ENCODE measurements around the gene AVP.

DNA sequence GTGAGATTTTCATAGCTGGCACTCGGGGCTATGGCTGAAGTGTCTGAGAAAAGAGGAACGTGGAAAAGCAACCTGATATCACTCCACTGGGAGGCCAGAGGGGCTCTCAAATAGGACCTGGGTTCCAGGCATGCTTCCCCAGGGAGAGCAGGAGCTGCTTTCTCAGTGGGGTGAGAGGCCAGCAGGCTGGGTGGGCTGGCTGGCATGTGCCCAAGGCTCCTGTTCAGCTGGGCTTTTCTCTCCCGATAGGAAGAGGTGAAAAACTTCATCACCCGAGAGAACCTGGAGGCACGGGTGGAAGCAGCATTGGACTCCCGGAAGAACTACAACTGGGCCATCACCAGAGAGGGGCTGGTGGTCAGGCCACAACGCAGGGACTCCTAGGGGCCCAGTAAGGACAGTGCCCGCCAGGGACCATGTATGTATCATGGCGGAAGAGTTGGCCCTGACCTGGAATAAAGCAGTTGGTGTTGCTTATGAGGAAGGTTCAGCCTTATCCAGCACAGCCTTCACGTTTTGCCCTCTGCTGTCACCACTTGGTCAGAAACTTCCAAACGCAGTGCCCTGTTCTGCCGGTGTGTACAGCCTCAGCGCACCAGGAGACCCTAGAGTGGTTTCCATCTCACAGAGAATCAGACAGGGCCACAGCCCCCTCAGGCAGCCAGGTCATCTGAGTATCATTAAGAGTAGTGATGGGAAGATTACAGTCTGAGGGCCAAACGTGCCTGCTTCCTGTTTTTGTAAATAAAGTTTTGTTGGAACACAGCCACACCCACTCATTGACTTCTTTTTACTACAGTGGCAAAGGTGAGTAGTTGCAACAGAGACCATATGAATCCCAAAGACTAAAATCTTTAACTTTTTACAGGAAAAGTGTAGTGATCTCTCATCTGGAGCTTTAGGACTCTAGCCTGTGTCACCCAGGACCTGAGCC lies 36.8 kb downstream of the AVP start:
- no peak for TF ChIP-seq CTBP1 (IDR thresholded peaks at IDR 0.05; ENCODE audit: borderline replicate concordance)
- TF ChIP-seq FOXK2 (IDR thresholded peaks at IDR 0.05) = no peak
- no peak for TF ChIP-seq ELF4 (IDR thresholded peaks at IDR 0.05)
- no peak for TF ChIP-seq ZNF384 (IDR thresholded peaks at IDR 0.05)
- TF ChIP-seq SP1 (IDR thresholded peaks at IDR 0.05) = no peak
- no peak for TF ChIP-seq L3MBTL2 (conservative IDR thresholded peaks at IDR 0.05)
- TF ChIP-seq LEF1 (IDR thresholded peaks at IDR 0.05; ENCODE audit: borderline replicate concordance) = no peak
- no peak for TF ChIP-seq FOXM1 (IDR thresholded peaks at IDR 0.05; ENCODE audit: borderline replicate concordance)
- TF ChIP-seq NFRKB (IDR thresholded peaks at IDR 0.05) = no peak

Data from HEK293T (cell line).